Effector memory CD4-positive, alpha-beta T cell (primary cell): ENCODE measurements around the gene TRABD2B.

Source experiments
- DNase-seq, 3 donors: peaks; one replicate each; pipeline ENCODE4 v3.0.0-alpha.2; 2020
- H3K27ac ChIP-seq: 2 replicates; pipeline ENCODE4 v1.7.0; 2013; ENCODE audit warnings: mild to moderate bottlenecking, low read length, moderate library complexity; ENCODE audit not compliant: insufficient read depth, poor library complexity, severe bottlenecking
- H3K27me3 ChIP-seq: replicated peaks from 2 replicates; pipeline ENCODE4 v1.7.0; 2013; ENCODE audit warnings: mild to moderate bottlenecking, low read length; ENCODE audit not compliant: insufficient read depth, control insufficient read depth, poor library complexity, severe bottlenecking
- H3K36me3 ChIP-seq: 2 replicates; pipeline ENCODE4 v1.7.0; 2013; ENCODE audit warnings: mild to moderate bottlenecking, low read length, moderate library complexity; ENCODE audit not compliant: control insufficient read depth, insufficient read depth
- H3K4me1 ChIP-seq: 2 replicates; pipeline ENCODE4 v1.7.0; 2013; ENCODE audit warnings: low read length, mild to moderate bottlenecking; ENCODE audit not compliant: control insufficient read depth, insufficient read depth, poor library complexity, severe bottlenecking
- H3K4me3 ChIP-seq: 2 replicates; pipeline ENCODE4 v1.7.0; 2013; ENCODE audit warnings: low read length, low read depth, mild to moderate bottlenecking; ENCODE audit not compliant: insufficient read depth, poor library complexity, severe bottlenecking
- H3K9me3 ChIP-seq: 2 replicates; pipeline ENCODE4 v1.7.0; 2013; ENCODE audit warnings: mild to moderate bottlenecking, low read length, moderate library complexity; ENCODE audit not compliant: control insufficient read depth

Gene TRABD2B

GRCh38 chr1:47854552-47855144 lies 142.5 kb downstream of the TRABD2B start:
- no peak for DNase-seq

GRCh38 chr1:47853852-47854251 lies 143.3 kb downstream of the TRABD2B start:
- H3K27me3 ChIP-seq: no peaks in the 10 kb centered on the region
- H3K36me3 ChIP-seq: no peaks in the 10 kb centered on the region
- H3K4me1 ChIP-seq: no peaks in the 10 kb centered on the region
- no peaks in the 10 kb centered on the region for H3K9me3 ChIP-seq
- no peak overlapping the region for H3K4me3 ChIP-seq
- H3K27ac ChIP-seq: no peak overlapping the region
- DNase-seq: no peak

More at GRCh38 chr1:47854552-47855144, 142.5 kb downstream of the TRABD2B start:
- H3K4me3 ChIP-seq: no peak overlapping the region
- no peak overlapping the region for H3K27ac ChIP-seq
- no peaks in the 10 kb centered on the region for H3K9me3 ChIP-seq
- H3K4me1 ChIP-seq: no peaks in the 10 kb centered on the region
- no peaks in the 10 kb centered on the region for H3K27me3 ChIP-seq
- no peaks in the 10 kb centered on the region for H3K36me3 ChIP-seq

- Histone ChIP-seq H3K27ac (no peak overlapping the region), H3K9me3 (no peaks in the 10 kb centered on the region), H3K27me3 (no peaks in the 10 kb centered on the region), H3K36me3 (no peaks in the 10 kb centered on the region), H3K4me3 (no peak overlapping the region), H3K4me1 (no peaks in the 10 kb centered on the region)
- no peak for DNase-seq
Observed at GRCh38 chr1:47853059-47853458, 144.1 kb downstream of the TRABD2B start.

- H3K27ac ChIP-seq: no peak overlapping the region
- no peaks in the 10 kb centered on the region for H3K27me3 ChIP-seq
- no peaks in the 10 kb centered on the region for H3K4me1 ChIP-seq
- no peaks in the 10 kb centered on the region for H3K36me3 ChIP-seq
- no peak for DNase-seq
- H3K4me3 ChIP-seq: no peak overlapping the region
- no peaks in the 10 kb centered on the region for H3K9me3 ChIP-seq
Observed at GRCh38 chr1:47852006-47852718, 145.0 kb downstream of the TRABD2B start.

- H3K9me3 ChIP-seq: no peaks in the 10 kb centered on the region
- no peaks in the 10 kb centered on the region for H3K4me1 ChIP-seq
- no peak for DNase-seq
- no peak overlapping the region for H3K27ac ChIP-seq
- H3K36me3 ChIP-seq: no peaks in the 10 kb centered on the region
- no peak overlapping the region for H3K4me3 ChIP-seq
- H3K27me3 ChIP-seq: no peaks in the 10 kb centered on the region
Observed at GRCh38 chr1:47850451-47850850, 146.7 kb downstream of the TRABD2B start.

- Histone ChIP-seq H3K4me1 (no peaks in the 10 kb centered on the region), H3K27ac (no peak overlapping the region), H3K36me3 (no peaks in the 10 kb centered on the region), H3K27me3 (no peaks in the 10 kb centered on the region), H3K9me3 (no peaks in the 10 kb centered on the region), H3K4me3 (no peak overlapping the region)
- DNase-seq: no peak
Observed at GRCh38 chr1:47849591-47850261, 147.5 kb downstream of the TRABD2B start.

GRCh38 chr1:47849005-47849521 lies 148.1 kb downstream of the TRABD2B start:
- no peaks in the 10 kb centered on the region for H3K36me3 ChIP-seq
- no peaks in the 10 kb centered on the region for H3K9me3 ChIP-seq
- H3K27ac ChIP-seq: no peak overlapping the region
- H3K4me3 ChIP-seq: no peak overlapping the region
- no peaks in the 10 kb centered on the region for H3K4me1 ChIP-seq
- no peak for DNase-seq
- no peaks in the 10 kb centered on the region for H3K27me3 ChIP-seq

- no peaks in the 10 kb centered on the region for H3K9me3 ChIP-seq
- DNase-seq: no peak
- no peaks in the 10 kb centered on the region for H3K4me1 ChIP-seq
- no peaks in the 10 kb centered on the region for H3K27me3 ChIP-seq
- no peak overlapping the region for H3K27ac ChIP-seq
- no peaks in the 10 kb centered on the region for H3K36me3 ChIP-seq
- H3K4me3 ChIP-seq: no peak overlapping the region
Observed at GRCh38 chr1:47847763-47848162, 149.4 kb downstream of the TRABD2B start.

GRCh38 chr1:47844558-47844955 lies 152.6 kb downstream of the TRABD2B start:
- Histone ChIP-seq H3K4me3 (no peak overlapping the region), H3K9me3 (no peaks in the 10 kb centered on the region), H3K27me3 (no peaks in the 10 kb centered on the region), H3K27ac (no peak overlapping the region), H3K4me1 (no peaks in the 10 kb centered on the region), H3K36me3 (no peaks in the 10 kb centered on the region)
- no peak for DNase-seq
